ENCODE measurements around the gene KISS1R.
A peak's percentile ranks its signal among the peaks of the same experiment; 100 is the strongest.

KISS1R gene

GRCh38 chr19:940591-941291, 23.6 kb downstream of the KISS1R start:
- peak; percentile 72 to 81 for DNase-seq

GRCh38 chr19:941292-942132, 24.4 kb downstream of the KISS1R start:
- DNase-seq, result no peak

- no peak for DNase-seq
Measured at GRCh38 chr19:942133-942645, 25.1 kb downstream of the KISS1R start.

- no peak for DNase-seq
Measured at GRCh38 chr19:943551-944170, 26.5 kb downstream of the KISS1R start.

GRCh38 chr19:944171-944567, 27.0 kb downstream of the KISS1R start:
- no peak for DNase-seq

GRCh38 chr19:944663-945241, 27.6 kb downstream of the KISS1R start:
- no peak for DNase-seq

- DNase-seq, result no peak
Measured at GRCh38 chr19:945401-946252, 28.5 kb downstream of the KISS1R start.

- no peak for DNase-seq
Measured at GRCh38 chr19:947090-947706, 30.1 kb downstream of the KISS1R start.

GRCh38 chr19:947707-948539, 30.8 kb downstream of the KISS1R start:
- peak; percentile 24 to 85 for DNase-seq

GRCh38 chr19:948842-949496, 31.8 kb downstream of the KISS1R start:
- DNase-seq, result no peak

GRCh38 chr19:950352-951066, 33.4 kb downstream of the KISS1R start:
- no peak for DNase-seq

GRCh38 chr19:952049-952679, 35.0 kb downstream of the KISS1R start:
- no peak for DNase-seq

GRCh38 chr19:952680-953444, 35.7 kb downstream of the KISS1R start:
- DNase-seq, result peak in 1 of 2 donors; percentile 16

- DNase-seq, result no peak
Measured at GRCh38 chr19:953445-954271, 36.5 kb downstream of the KISS1R start.

GRCh38 chr19:954272-954671, 37.1 kb downstream of the KISS1R start:
- DNase-seq, result no peak

- DNase-seq, result no peak
Measured at GRCh38 chr19:954672-955494, 37.8 kb downstream of the KISS1R start.

All from CD4-positive, alpha-beta T cell treated with Interleukin-4 for 1 hour (primary cell).